Measurements from ENCODE around the gene FZR1. TPM values are rescaled to one million over a fixed set of nuclear protein-coding genes. Genes with fewer than 3 reads are reported as not detected.

FZR1 gene
- total and polyA plus RNA-seq, 2 experiments from 2014 or later = 48.6 to 68.5 TPM

- peak in 1 of 2 donors; percentile 44 for DNase-seq (ENCODE audit: low read depth in 1 of 2, low spot score in 1 of 2)
These were observed 69.2 kb downstream of the FZR1 start for GRCh38 chr19:3575260-3575741.

GRCh38 chr19:3575949-3576673, 70.0 kb downstream of the FZR1 start:
- H3K9me3 ChIP-seq (ENCODE audit: low read depth) = no peaks in the 10 kb centered on the region
- DNase-seq (ENCODE audit: low read depth in 1 of 2, low spot score in 1 of 2) = no peak
- TF ChIP-seq CTCF (IDR thresholded peaks at IDR 0.05; ENCODE audit: low read depth, low read length) = no peak
- H3K27ac ChIP-seq = no peak overlapping the region
- H3K4me1 ChIP-seq (ENCODE audit: low read depth) = peaks cover 3% of the 10 kb centered on the region
- no peaks in the 10 kb centered on the region for H3K36me3 ChIP-seq
- no peak overlapping the region for H3K4me3 ChIP-seq
- no peaks in the 10 kb centered on the region for H3K27me3 ChIP-seq

More at GRCh38 chr19:3575260-3575741, 69.2 kb downstream of the FZR1 start:
- Histone ChIP-seq H3K4me3 (no peak overlapping the region), H3K9me3 (ENCODE audit: low read depth) (no peaks in the 10 kb centered on the region), H3K27me3 (no peaks in the 10 kb centered on the region), H3K4me1 (ENCODE audit: low read depth) (peaks cover 3% of the 10 kb centered on the region), H3K36me3 (no peaks in the 10 kb centered on the region), H3K27ac (no peak overlapping the region)
- TF ChIP-seq CTCF (IDR thresholded peaks at IDR 0.05; ENCODE audit: low read depth, low read length) = peak; percentile 29

- TF ChIP-seq CTCF (IDR thresholded peaks at IDR 0.05; ENCODE audit: low read depth, low read length) = no peak
- DNase-seq (ENCODE audit: low read depth in 1 of 2, low spot score in 1 of 2) = peak; percentile 75 to 85
- Histone ChIP-seq H3K36me3 (no peaks in the 10 kb centered on the region), H3K4me3 (peak overlapping the region; percentile 15), H3K4me1 (ENCODE audit: low read depth) (peaks cover 3% of the 10 kb centered on the region), H3K9me3 (ENCODE audit: low read depth) (no peaks in the 10 kb centered on the region), H3K27ac (no peak overlapping the region), H3K27me3 (no peaks in the 10 kb centered on the region)
These were observed 70.8 kb downstream of the FZR1 start for GRCh38 chr19:3576696-3577443.

- H3K27ac ChIP-seq = no peak overlapping the region
- no peak for DNase-seq (ENCODE audit: low read depth in 1 of 2, low spot score in 1 of 2)
- H3K4me1 ChIP-seq (ENCODE audit: low read depth) = peaks cover 3% of the 10 kb centered on the region
- H3K9me3 ChIP-seq (ENCODE audit: low read depth) = no peaks in the 10 kb centered on the region
- H3K36me3 ChIP-seq = no peaks in the 10 kb centered on the region
- no peak overlapping the region for H3K4me3 ChIP-seq
- no peaks in the 10 kb centered on the region for H3K27me3 ChIP-seq
- no peak for TF ChIP-seq CTCF (IDR thresholded peaks at IDR 0.05; ENCODE audit: low read depth, low read length)
These were observed 71.7 kb downstream of the FZR1 start for GRCh38 chr19:3577723-3578344.

- peaks cover 4% of the 10 kb centered on the region for H3K27me3 ChIP-seq
- H3K27ac ChIP-seq = no peak overlapping the region
- H3K9me3 ChIP-seq (ENCODE audit: low read depth) = no peaks in the 10 kb centered on the region
- H3K4me3 ChIP-seq = no peak overlapping the region
- TF ChIP-seq CTCF (IDR thresholded peaks at IDR 0.05; ENCODE audit: low read depth, low read length) = no peak
- H3K36me3 ChIP-seq = no peaks in the 10 kb centered on the region
- no peak for DNase-seq (ENCODE audit: low read depth in 1 of 2, low spot score in 1 of 2)
- H3K4me1 ChIP-seq (ENCODE audit: low read depth) = peaks cover 3% of the 10 kb centered on the region
These were observed 72.3 kb downstream of the FZR1 start for GRCh38 chr19:3578390-3578789.

Data from cardiac muscle cell (in vitro differentiated cells and primary cell).